ENCODE data around the gene SOHLH1.

SOHLH1 gene, protein sequence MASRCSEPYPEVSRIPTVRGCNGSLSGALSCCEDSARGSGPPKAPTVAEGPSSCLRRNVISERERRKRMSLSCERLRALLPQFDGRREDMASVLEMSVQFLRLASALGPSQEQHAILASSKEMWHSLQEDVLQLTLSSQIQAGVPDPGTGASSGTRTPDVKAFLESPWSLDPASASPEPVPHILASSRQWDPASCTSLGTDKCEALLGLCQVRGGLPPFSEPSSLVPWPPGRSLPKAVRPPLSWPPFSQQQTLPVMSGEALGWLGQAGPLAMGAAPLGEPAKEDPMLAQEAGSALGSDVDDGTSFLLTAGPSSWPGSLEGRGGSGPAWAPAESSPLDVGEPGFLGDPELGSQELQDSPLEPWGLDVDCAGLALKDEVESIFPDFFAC

DNA sequence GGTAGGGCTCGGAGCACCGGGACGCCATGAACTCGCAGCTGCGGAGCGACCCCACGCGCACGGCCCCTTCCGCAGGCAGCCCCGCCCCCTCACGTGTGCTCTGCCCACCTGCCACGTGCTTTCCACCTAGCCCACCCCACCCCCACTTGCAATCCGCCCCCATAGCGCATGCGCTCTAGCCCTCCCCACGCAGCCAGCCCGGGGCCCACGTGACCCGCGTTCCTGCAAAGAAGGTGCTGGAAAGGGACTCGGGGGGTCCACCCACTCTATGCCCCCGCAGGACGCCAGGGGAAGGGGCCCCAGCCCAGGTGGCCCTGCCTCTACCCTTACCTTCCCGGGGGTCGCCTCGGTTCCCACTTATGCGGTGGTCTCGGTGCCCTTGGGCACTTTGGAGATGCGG is at the start of gene SOHLH1:
Gene SOHLH1, minus strand, starts transcription at position 42 of the 400 bp plus-strand sequence. Its CDS starts 14 bp downstream, at position 28.
- no peak for DNase-seq

DNA sequence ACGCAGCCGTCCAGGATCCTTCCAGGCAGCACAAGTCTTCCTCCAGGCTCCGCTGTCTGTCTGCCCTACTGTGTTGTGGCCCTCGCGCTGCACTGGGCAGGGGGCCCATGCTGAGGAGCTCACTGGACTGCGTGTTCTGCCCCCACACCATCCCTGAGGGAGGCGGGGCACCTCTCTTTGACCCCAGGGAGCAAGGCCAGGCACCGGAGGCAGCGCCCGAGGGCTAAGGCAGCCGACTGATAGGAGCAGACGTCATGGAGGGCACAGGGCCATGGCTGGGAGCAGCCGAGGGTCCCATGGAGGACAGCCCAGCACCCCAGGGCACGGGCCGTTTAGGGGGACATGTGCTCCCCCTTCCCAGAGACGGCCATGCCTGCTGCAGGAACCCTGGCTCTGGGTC is 49.4 kb upstream of the SOHLH1 start:
- DNase-seq = no peak

DNA sequence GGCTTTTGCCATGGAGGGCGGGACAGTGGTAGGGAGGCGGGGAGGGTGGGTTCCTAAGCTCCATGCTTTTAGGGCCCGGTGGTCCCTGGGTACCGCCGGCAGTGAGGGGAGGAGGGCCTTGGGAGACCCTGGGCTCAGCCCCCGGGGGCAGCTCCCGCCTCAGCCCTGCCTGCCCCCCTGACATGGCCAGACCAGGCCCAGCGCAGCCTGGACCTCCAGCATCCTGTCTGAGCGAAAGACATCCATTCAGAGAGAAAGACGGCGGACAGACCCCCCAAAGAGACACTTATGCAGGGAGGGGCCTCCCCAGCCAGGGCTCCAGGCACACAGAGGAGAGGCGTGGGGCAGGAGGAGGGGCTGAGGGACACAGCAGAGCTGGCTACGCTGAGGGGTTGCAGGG is 48.0 kb upstream of the SOHLH1 start:
- DNase-seq = no peak

DNA sequence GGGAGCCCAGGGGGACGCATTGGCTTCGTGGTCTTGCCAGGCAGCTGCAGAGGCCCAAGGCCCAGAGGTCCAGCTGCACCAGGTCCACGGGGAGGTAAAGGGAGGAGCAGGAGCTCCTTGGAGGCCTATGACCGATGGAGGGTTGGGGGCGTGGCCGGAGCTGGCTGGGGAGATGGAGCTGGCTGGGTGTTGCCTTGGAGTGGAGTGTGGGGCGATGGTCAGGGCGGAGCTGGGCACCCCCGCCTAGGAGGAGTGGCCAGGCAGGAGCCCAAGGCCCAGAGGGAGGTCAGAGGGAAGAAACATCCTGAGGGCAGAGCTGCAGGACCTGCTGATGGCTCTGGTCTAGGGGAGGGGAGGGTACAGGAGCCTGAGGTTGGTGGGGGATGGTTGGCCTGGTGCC is 47.3 kb upstream of the SOHLH1 start:
- no peak for DNase-seq

DNA sequence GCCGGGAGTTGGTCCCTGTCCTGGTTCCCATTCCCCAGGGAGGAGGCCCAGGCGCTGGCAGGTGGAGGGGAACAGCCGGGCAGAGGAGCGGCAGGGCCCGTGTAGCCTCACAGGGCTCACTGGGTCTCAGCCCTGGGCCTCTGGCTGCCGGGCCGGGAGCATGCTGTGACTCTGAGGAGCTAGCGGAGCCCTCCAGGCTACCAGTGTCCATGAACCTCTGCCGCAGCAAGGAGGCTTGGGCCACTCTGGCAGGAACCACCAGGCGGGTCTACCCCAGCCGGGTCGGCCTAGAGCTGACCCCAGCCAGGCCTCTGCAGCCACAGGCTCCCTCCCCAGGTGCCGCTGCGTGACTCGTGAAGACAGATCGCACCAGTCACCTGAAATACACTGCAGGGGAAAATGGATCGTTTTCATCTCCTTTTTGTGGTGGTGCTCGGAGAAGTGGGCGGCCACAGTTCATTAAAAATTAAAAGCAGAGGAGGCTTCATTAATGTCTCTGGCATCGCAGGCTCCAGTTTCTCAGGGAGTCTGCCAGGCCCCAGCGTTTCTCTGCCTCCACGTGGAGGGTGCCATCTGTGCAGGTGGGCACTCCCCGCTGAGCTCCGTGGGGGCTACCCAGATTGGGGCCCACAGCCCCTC is 46.5 kb upstream of the SOHLH1 start:
- DNase-seq = no peak

DNA sequence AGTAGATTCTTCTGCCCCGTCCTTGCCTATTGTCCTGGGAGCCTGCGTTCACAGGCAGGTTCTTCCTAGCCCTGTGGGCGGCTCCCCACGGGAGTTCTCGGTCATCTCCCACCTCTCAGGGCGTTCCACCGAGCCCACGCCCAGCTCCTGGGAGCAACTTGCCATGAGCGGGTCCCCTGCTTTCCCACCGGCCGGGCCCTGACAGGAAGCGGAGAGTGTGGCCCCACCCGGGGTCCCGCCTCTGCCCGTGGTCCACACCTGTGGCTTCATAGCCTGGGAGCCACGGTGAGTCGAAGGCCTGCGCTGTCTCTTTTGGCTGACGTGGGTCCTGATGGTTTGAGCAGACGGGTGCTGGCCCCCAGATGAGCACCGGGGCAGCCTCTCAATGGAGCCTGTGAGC is 45.9 kb upstream of the SOHLH1 start:
- no peak for DNase-seq

DNA sequence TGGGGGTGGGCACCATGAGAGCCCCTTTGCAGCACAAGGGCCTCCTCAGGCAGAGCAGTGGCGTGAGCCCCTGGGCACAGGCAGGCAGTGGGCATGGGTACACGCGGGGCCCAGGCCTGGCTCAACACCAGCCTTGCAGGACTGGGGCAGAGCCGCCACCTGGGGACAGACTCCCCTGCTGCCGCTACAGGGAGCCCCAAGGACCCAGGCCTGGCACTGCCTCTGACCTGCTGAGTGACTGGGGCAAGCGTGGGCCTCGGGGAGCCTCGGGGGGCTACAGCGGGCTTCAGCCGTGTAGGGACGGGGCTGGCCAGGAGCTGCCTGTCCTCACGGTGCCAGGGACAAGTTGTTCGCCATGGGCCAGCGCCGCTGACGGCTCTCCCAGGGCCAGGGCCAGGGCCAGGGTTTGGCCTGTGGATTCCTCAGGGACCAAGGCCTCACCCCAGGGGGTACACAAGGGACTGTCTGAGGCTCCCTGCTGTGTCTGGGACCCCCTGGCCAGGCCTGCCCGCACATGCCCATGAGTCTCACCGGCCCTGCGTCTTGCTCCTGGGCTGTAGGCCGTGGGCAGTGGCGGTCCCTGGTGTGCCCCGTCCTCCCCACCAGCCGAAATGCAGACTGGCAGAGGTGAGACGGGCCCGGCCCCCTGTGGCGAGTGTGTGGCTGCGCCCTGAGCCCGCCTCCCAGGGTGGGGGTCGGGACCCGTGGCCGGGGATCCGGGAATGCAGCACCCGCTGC is 45.2 kb upstream of the SOHLH1 start:
- no peak for DNase-seq

DNA sequence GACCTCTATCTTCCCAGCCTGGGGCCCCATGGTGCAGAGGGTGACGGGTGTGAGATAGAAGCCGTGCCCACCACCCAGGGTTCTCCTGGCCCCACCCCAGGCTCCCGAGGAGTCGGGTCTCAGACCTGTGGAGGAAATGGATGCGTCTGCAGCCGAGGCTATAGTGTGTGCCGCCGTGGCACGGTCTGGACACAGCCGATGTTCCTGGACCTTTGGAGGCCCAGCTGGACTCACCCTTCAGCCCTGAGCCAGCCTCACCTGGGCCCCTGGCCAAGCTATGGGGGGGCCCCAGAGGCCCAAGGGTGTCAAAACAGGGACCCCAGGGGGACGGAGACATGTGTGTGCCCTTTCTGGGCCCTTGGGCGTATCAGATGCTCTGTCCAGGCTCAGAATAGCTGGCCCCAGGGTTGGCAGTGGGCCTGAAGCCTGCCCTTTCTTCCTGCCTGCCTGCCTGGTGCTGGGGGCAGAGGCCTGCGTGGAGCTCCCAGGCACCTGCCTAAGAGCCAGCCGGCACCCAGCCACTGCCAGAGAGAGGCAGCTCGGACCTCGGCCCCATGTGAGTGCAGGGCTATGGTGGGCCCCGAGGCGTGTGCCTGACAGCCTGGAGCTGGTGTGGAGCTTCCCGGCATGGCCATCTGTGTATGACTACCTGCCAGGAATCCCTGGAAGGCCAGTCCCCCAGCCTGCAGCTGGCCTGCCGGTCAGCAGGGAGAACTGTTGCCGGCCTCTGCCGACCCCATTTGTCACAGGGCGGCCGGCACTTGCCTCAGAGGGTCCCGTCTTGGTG is 44.5 kb upstream of the SOHLH1 start:
- no peak for DNase-seq

DNA sequence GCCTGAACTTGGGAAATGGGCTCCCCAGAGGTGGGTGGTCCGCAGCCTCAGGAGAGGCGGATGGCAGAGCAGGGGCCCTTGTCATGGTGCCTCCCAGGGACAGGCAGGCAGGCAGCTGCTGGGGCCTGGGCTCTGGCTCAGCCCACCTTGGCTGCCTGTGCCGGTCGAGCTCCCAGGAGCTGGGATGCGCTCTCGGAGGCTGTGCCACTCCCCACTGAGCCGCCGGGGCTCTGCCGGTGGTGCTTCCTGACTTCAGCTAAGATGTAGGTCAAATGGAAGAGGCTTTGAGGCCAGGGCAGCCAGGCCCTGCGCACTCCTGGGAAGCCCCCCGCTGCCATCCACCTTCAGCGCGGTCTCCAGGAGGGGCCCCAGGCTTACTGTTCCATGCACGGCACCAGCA is 43.7 kb upstream of the SOHLH1 start:
- DNase-seq = no peak

DNA sequence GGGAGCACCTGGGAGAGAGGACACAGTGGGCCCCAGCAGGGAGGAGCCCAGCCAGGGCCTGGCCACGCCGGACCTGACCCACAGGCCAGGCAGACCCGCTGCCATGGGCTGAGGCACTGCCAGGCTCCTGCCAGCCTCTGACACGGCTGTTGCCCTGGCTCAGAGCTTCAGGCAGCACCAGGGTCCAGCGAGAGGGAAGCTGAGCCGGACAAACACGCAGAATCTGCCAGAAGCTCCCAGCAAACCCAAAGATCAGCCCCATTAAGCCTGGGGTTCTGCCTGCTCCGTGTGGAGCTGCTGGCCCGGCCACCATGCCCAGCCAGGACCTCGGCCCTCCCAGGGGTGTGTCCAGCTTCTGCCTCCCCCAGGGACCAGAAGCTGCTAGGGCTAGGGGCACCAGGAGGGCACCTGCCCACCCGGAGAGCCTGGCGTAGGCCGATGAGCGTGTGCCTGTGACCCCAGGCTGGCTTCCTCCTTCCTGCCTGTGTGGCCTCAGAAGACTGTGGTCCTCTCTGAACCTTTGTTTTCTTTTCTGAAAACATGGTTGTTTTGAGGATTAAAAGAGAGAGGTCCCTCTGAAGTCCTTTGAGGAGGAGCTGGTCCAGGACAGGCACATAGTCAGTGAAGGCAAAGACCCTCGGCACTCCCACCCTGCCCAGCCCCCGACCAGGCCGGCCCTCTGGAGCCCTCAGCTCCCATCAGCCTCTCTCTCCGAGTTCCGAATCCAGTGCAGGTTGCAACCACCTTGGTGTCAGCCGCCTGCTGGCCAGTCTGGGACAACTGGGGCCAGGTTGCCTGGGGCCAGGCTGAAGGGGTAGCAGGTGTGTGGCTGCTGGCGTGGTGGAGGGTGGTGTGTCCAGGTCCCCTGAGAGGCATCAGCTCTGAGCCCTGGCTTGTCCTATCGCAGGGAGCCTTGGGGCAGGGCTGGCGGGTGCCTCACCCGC is 42.3 kb upstream of the SOHLH1 start:
- DNase-seq = no peak

DNA sequence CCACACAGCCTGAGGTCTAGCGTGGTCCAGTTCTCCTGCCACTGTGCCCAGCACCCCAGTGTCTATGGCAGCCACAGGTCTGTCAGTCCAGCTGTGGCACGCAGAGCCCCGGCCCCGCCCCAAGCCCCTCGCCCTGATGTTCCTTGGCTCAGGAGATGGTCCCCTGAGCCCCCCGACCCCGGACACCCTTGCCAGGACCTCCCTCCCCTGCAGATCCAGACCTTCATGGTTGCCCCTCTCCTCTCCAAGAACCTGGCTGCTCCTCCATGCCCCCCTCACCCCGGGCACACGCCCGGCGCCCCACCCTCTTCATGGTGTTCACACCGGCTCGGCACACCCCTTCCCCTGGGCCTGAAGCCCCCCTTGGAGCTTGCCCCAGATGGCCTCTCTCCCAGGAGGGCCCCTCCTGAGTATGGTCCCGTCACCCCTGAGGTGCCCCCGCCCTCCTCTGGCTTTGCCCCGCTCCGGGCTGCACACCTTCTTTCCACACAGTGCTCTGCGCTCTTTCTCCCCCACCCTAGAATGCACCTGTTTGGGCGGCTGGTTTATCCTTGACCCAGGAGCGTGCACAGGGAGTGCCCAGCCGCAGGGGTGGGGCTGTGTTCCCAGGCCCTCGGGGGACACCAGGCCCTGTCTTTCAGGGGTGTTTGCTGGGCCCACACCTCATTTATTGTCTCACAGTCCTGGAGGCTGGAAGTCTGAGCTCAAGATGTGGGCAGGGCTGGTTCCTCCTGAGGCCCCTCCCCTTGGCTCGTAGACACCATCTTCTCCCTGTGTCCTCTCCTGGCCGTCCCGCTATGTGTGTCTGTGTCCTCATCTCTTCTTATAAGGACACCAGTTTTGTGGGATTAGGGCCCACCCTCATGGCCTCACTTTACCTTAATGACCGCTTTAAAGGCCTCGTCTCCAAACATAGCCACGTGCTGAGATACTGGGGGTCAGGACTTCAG is 40.3 kb upstream of the SOHLH1 start:
- no peak for DNase-seq

DNA sequence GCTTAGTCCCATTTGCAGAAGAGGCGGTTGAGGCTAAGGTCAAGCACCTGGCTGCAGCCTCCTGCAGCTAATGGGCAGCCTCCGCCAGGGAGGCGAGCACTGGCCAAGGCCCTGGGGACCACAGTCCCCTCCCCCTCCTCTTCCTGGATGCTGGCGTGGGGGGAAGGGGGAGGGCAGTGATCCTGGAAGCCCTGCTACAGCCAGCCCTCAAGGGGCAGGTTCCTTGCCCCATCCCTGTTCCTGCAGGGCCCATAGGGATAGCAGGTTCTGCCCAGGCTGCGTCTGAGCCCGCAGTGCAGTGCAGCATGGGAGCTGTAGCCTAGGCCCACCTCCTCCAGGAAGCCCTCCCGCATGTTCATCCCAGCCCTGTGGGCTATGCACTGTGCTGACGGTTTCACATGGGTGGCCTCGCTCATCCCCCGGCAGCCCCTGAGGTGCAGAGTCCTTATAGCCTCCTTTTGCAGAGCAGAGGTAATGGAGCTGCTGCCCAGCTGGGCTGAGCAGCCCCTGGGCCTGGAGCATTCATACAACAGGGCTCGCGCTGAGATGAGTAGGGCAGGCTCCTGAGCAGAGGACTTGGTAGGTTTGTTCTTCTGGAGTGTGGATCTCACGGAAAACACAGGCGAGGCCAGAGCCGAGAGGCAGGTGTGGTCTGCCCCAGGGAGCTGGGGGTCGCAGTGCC is 38.7 kb upstream of the SOHLH1 start:
- DNase-seq = no peak

DNA sequence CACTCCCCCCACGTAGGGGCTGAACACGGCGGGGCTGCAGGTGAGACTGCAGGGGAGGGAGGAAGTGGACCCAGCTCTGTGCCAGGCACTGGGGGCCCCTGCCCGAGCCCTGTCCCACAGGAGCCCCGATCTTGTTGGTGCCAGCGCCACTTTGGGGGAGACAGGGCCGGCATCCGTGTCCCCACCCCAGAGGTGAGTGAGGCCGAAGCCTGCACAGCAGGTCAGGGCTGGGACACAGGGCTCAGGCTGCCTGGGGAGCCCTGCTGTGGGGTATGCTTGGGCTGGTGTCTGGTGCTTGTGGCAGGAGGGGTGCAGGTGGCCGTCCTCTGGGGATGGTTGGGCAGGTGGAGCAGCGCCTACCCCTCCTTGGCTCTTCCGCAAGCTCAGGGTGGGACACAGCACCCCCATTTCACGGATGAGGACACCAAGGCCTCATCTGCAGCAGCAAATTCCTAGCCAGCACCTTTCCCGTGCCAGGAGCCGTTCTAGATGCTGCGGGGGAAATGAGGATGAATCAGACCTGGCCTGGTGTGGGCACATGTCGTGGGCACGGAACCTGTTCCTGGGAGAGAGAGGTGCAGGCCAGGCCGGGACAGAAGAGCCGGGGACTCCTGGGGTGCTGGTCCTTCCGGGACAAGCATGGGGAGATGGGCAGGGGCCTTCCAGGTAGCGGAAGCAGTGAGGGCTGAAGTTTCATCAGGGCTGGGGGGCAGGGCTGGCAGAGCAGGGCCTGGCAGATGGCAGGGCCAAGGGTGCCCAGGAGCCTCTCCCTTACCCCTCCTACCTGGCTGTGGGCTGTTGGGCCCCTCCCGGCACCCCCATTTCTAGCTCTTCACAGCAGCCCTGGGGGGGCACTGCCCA is 37.9 kb upstream of the SOHLH1 start:
- no peak for DNase-seq

DNA sequence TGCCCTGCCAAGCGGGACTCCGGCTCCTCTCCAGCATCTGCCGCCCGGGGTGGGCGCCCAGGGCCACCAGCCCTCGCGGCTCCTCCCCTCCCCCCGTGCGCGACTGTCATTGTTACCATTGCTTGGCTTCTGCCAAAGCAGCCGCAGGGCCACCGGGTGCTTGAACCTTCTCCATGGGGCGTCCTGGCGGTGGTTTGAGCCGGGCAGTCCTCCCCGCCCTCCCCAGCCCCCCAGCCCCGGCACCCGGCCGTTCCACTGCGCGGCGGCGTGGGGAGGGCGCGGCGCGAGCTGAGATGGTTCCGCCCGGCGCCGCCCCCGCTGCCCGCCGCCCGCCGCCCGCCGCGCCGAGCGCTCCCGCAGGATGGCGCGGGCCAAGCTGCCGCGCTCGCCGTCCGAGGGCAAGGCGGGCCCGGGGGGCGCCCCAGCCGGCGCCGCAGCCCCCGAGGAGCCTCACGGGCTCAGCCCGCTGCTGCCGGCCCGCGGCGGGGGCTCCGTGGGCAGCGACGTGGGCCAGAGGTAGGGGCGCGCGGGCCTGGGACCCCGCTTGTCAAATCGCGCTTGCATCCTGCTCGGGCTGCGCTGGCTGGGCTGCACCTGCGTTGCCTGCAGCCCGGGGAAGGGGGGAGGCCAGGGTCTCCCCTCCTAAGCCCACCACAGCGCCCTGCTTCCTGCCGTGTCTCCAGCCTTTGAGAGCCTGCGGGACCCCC is 37.1 kb upstream of the SOHLH1 start:
- no peak for DNase-seq

DNA sequence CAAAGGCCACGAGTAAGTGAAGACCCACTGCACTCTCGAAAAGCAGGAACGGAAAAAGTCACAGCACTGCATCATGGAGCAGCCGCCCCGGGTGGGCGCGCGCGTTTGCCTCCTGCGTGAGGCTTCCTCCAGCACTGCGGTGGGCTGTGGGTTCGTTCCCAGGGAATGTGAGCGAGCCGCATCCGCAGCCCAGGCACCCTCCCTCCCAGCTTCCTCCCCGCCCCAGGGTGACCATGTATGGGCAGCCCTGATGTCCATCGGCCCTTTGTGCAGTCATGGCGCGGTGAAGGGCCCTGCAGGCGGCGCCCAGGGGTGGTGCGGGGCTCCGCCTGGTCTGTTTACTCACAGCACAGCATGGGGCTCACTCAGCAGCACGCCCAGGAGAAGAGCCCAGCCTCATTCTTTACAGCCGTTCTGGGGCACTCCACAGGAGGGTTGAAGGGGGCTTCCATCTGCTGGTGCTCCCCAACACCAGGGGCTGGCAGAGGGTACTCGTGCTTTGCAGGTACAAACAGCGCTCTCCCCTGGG is 35.4 kb upstream of the SOHLH1 start:
- DNase-seq = no peak

DNA sequence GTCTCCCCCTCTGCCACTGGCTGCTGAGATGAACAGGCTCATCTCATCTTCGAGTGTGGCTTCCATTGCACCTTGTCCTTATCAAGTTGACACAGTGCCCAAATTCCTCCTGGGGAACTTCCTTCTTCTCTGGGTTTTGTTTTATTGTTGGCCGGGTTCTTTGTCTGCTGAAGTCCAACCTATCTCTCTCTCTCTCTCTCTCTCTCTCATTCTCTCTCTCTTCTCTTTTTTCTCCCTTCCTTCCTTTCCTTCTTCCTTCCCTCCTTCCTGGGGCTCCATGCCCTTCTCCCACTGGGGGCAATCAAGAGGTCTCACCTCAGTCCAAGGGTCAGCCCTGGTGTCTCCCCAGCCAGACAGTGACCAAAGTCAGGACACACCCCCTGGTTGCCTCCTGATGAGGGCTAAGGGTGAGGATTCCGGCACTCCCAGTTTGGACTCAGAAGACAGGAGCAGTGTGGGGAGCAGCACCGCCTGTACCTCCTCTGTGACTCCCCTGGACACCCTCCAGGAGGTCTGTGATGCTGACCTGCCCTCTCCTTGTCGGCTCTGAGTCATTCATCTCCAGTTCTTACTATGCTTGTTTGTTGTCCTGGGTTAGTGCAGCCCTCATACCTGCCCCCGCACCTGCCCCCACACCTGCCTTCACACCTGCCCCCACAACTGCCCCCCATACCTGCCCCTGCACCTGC is 33.4 kb upstream of the SOHLH1 start:
- DNase-seq = no peak

DNA sequence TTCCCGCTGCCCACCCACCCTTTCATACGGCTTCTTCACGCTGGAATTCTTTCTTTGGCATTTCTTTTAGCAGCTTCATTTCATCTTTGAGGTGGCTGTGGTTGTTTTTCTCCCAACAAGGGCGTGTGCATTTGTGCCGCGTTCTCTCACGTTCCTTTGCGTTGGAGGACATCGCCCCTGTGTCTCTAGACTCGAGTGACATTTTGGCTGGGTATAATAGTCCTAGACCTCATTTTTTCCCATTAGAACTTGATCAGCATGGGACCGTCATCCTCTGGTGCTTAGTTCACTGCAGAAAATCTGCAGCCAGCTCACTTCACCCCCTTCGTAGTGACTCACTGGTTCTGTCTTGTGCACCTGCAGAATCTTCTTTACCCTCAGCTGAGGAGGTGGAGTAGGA is 32.2 kb upstream of the SOHLH1 start:
- no peak for DNase-seq

DNA sequence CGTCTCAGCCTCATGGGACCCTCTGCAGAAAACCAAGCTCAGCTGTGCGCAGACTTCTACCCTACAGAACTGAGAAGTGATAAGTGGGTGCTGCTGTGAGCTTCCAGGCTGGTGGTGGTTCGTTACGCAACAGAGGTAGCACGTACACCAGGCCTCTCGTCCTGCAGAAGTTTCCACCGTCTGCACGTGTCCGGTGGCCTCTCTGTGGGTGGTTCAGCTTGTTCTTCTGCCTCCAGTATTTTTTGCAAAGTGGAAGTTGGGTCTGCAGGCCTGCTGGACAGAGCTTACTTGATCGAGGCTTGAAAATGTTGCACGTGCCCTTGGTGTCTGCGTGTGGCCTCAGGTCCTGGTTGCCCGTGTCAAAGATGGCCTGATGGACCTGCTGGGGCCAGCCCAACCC is 30.2 kb upstream of the SOHLH1 start:
- DNase-seq = no peak

Data from NCI-H2029 (cell line).